MM.1S (cell line): ENCODE results near the gene IGIP.

ENCODE experiments used
- DNase-seq: peaks from one replicate; pipeline ENCODE4 v3.0.0-alpha.2; 2015
- H2AFZ ChIP-seq: fragments of 300-600 bp; sonication (generic); 2 replicates; pipeline ENCODE4 v1.6.0; 2016; ENCODE audit warnings: antibody characterized with exemption, low read length
- H3F3A ChIP-seq: fragments of 300-600 bp; sonication (generic); 2 replicates; pipeline ENCODE4 v1.6.1; 2016; ENCODE audit warnings: mild to moderate bottlenecking, antibody characterized with exemption, low read length, moderate library complexity, mixed read lengths; ENCODE audit not compliant: insufficient read depth
- H3K27ac ChIP-seq: fragments of 300-600 bp; sonication (generic); 2 replicates; pipeline ENCODE4 v1.5.1; 2016; ENCODE audit warnings: mild to moderate bottlenecking, low read length
- H3K27me3 ChIP-seq: fragments of 300-600 bp; sonication (generic); replicated peaks from 2 replicates; pipeline ENCODE4 v1.6.0; 2016; ENCODE audit warnings: low read length; ENCODE audit not compliant: insufficient read depth
- H3K36me3 ChIP-seq: fragments of 300-600 bp; sonication (generic); replicated peaks from 2 replicates; pipeline ENCODE4 v1.6.1; 2016; ENCODE audit warnings: mild to moderate bottlenecking, low read length, mixed read lengths; ENCODE audit not compliant: insufficient read depth
- H3K4me1 ChIP-seq: fragments of 300-600 bp; sonication (generic); 2 replicates; pipeline ENCODE4 v1.6.1; 2016; ENCODE audit warnings: low read length, mixed read lengths
- H3K4me2 ChIP-seq: fragments of 300-600 bp; sonication (generic); 2 replicates; pipeline ENCODE4 v1.6.0; 2016; ENCODE audit warnings: low read depth, low read length
- H3K4me3 ChIP-seq: fragments of 300-600 bp; sonication (generic); 2 replicates; pipeline ENCODE4 v1.5.1; 2016; ENCODE audit warnings: low read length, mixed read lengths
- H3K79me2 ChIP-seq: fragments of 300-600 bp; sonication (generic); 2 replicates; pipeline ENCODE4 v1.6.1; 2016; ENCODE audit warnings: mixed run types, low read length, mixed read lengths
- H3K9ac ChIP-seq: fragments of 300-600 bp; sonication (generic); 2 replicates; pipeline ENCODE4 v1.6.1; 2016; ENCODE audit warnings: low read length, mixed read lengths
- H3K9me2 ChIP-seq: fragments of 300-600 bp; sonication (generic); replicated peaks from 2 replicates; pipeline ENCODE4 v1.6.1; 2016; ENCODE audit warnings: mild to moderate bottlenecking, low read length, mixed read lengths; ENCODE audit not compliant: insufficient read depth
- H3K9me3 ChIP-seq: fragments of 300-600 bp; sonication (generic); replicated peaks from 2 replicates; pipeline ENCODE4 v1.6.1; 2016; ENCODE audit warnings: mild to moderate bottlenecking, low read length, mixed read lengths; ENCODE audit not compliant: insufficient read depth
- H4K20me1 ChIP-seq: fragments of 300-600 bp; sonication (generic); 2 replicates; pipeline ENCODE4 v1.6.1; 2016; ENCODE audit warnings: mild to moderate bottlenecking, low read length, moderate library complexity, mixed read lengths; ENCODE audit not compliant: insufficient read depth
- CTCF ChIP-seq: fragments of 300-600 bp; sonication (generic); IDR thresholded peaks from 2 replicates; pipeline ENCODE4 v1.5.1; 2016; ENCODE audit warnings: antibody characterized with exemption, low read length, mixed read lengths
- EZH2 ChIP-seq: fragments of 300-600 bp; sonication (generic); optimal IDR thresholded peaks from 2 replicates; pipeline ENCODE3; 2017; ENCODE audit warnings: low read depth, mild to moderate bottlenecking, antibody characterized with exemption, low read length, mixed read lengths
- EZH2phosphoT487 ChIP-seq: fragments of 300-600 bp; sonication (generic); IDR thresholded peaks from 2 replicates; pipeline ENCODE4 v1.6.1; 2018; ENCODE audit warnings: antibody characterized with exemption, low read length

IGIP gene

DNA sequence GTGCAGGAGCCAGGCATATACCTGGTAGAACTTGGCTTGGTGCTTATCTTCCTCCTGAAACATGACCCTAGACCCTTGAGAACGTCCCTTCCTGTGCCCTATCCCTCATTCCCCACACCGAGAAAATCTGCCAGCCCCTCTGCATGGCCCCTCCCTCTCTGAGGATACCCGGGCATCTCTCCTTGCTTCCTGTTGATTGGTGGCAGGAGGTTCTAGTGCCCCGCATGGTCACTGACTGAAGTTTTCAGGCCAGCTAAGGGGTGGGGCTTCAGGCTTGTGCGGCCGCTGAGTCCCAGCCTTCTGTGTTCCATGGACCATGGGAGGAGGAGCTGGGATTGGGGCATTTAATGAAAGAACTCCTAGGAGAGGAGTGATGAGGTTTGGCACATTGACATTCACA, 22.8 kb downstream of the IGIP start:
- Histone ChIP-seq H2AFZ (no peak overlapping the region), H3K4me2 (no peak overlapping the region), H3K9ac (no peak overlapping the region), H3K27ac (no peak overlapping the region), H3K36me3 (no peaks in the 10 kb centered on the region), H3K27me3 (peaks cover 4% of the 10 kb centered on the region; the same call in 1 of the 2 replicates), H4K20me1 (no peaks in the 10 kb centered on the region), H3K4me3 (no peak overlapping the region), H3K79me2 (no peaks in the 10 kb centered on the region), H3K9me3 (no peaks in the 10 kb centered on the region), H3K4me1 (no peaks in the 10 kb centered on the region), H3K9me2 (no peaks in the 10 kb centered on the region), H3F3A (no peaks in the 10 kb centered on the region)
- TF ChIP-seq CTCF, result no peak
- no peak for TF ChIP-seq EZH2phosphoT487
- no peak for TF ChIP-seq EZH2
- DNase-seq, result no peak

- no peaks in the 10 kb centered on the region for H3F3A ChIP-seq
- H3K4me3 ChIP-seq, result no peak overlapping the region
- no peak overlapping the region for H2AFZ ChIP-seq
- peaks cover 3% of the 10 kb centered on the region; the same call in 1 of the 2 replicates for H3K27me3 ChIP-seq
- no peaks in the 10 kb centered on the region for H3K79me2 ChIP-seq
- H3K9me3 ChIP-seq, result no peaks in the 10 kb centered on the region
- no peak overlapping the region for H3K27ac ChIP-seq
- no peak for TF ChIP-seq CTCF
- TF ChIP-seq EZH2phosphoT487, result no peak
- TF ChIP-seq EZH2, result no peak
- no peak for DNase-seq
- H4K20me1 ChIP-seq, result no peaks in the 10 kb centered on the region
- no peak overlapping the region for H3K9ac ChIP-seq
- H3K36me3 ChIP-seq, result no peaks in the 10 kb centered on the region
- no peaks in the 10 kb centered on the region for H3K9me2 ChIP-seq
- no peak overlapping the region for H3K4me2 ChIP-seq
- H3K4me1 ChIP-seq, result no peaks in the 10 kb centered on the region
Observed at GRCh38 chr5:140150201-140150600, 24.5 kb downstream of the IGIP start.

DNA sequence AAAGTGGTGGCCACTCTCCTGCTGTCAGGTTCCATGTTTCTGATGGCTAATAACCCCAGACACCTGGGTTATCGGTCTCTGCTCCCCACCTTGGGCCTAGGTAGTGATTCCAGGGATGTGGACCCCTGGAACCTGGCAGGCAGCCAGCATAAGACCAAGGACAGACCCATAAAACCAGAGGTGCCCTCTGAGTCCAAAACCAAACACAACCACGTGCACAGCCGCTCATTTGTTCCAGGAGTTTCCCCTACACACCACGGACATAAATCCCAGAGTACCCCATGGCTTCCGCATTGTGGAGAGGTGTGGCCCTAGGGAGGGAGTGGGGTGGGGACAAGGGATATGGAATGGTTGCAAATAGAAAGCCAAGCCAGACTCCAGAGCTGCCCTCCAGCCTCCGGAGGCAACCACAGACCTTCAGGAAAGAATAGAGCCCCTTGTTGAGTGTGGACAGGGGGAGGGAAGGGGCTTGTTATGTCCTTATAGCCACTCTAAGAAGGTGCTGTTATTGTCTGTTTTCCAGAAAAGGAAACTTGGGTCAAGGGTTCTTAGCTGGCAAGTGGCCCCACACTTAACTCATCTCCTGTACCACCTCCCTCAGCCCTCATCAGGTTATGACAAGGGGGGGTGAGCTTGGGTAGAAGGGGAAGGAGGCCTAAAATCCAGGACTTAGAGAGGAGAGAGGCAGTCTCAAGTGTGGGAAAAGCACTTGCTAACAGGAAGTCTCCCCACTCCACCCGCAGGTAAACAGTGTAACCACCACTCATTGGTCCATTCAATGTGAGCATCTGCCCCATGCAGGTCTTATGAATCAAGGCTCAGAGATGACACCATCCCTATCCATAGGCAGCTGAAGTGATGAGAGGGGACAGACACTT, 25.6 kb downstream of the IGIP start:
- Histone ChIP-seq H3K4me2 (no peak overlapping the region), H3K36me3 (no peaks in the 10 kb centered on the region), H3K4me1 (no peaks in the 10 kb centered on the region), H3K4me3 (no peak overlapping the region), H3K9me3 (no peaks in the 10 kb centered on the region), H3K79me2 (no peaks in the 10 kb centered on the region), H2AFZ (no peak overlapping the region), H3K9me2 (no peaks in the 10 kb centered on the region), H3K9ac (no peak overlapping the region), H3F3A (no peaks in the 10 kb centered on the region), H3K27me3 (no peaks in the 10 kb centered on the region; the same call in 1 of the 2 replicates), H4K20me1 (no peaks in the 10 kb centered on the region), H3K27ac (no peak overlapping the region)
- DNase-seq, result no peak
- TF ChIP-seq EZH2 (no peak), CTCF (no peak), EZH2phosphoT487 (no peak)
